Keratinocyte (primary cell): ENCODE measurements around the gene ARHGAP20. TPM values are rescaled to one million over a fixed set of nuclear protein-coding genes. Genes with fewer than 3 reads are reported as not detected.

Experiments
- DNase-seq: peaks from one replicate; pipeline ENCODE4 v3.0.0-alpha.2; 2011; ENCODE audit warnings: low read depth, missing footprints, low spot score
- FAIRE-seq: peaks from 2 replicates; lab custom pipeline; 2011; peaks lifted over from hg19 to GRCh38; lab: Jason Lieb, UNC
- H2AFZ ChIP-seq: 2 replicates; pipeline ENCODE4 v1.6.0; 2012; ENCODE audit warnings: low read length, control low read depth, inconsistent platforms; ENCODE audit not compliant: control insufficient read depth
- H3K27ac ChIP-seq: 2 replicates; pipeline ENCODE4 v1.5.1; 2011; ENCODE audit warnings: low read length; ENCODE audit not compliant: control insufficient read depth, insufficient read depth
- H3K27me3 ChIP-seq: 3 replicates; pipeline ENCODE4 v1.6.0; 2011; ENCODE audit warnings: low read length; ENCODE audit not compliant: control insufficient read depth, insufficient read depth; ENCODE audit errors: extremely low read depth
- H3K36me3 ChIP-seq, 2 experiments: 2 replicates in 1 of 2; 3 replicates in 1 of 2; pipeline ENCODE4 v1.5.1; 2011; ENCODE audit warnings: low read length in 2 of 2, mild to moderate bottlenecking in 1 of 2; ENCODE audit not compliant: control insufficient read depth in 2 of 2, insufficient read depth in 2 of 2; ENCODE audit errors: extremely low read depth in 1 of 2
- H3K4me1 ChIP-seq: 3 replicates; pipeline ENCODE4 v1.5.1; 2011; ENCODE audit warnings: low read length; ENCODE audit not compliant: control insufficient read depth, insufficient read depth; ENCODE audit errors: extremely low read depth
- H3K4me2 ChIP-seq: 3 replicates; pipeline ENCODE4 v1.6.0; 2011; ENCODE audit warnings: low read depth, low read length; ENCODE audit not compliant: control insufficient read depth, insufficient read depth; ENCODE audit errors: extremely low read depth
- H3K4me3 ChIP-seq, 3 experiments: fragments of 200-600 bp in 1 of 3; sonication (generic) in 1 of 3; 2 replicates in 2 of 3; 3 replicates in 1 of 3; pipeline ENCODE4 v1.5.1; 2011 to 2016; ENCODE audit warnings: low read length in 3 of 3, mild to moderate bottlenecking in 3 of 3, control low read depth in 2 of 3, inconsistent platforms in 1 of 3, low read depth in 1 of 3, mixed read lengths in 1 of 3, mixed run types in 1 of 3, moderate library complexity in 1 of 3; ENCODE audit not compliant: control insufficient read depth in 2 of 3, insufficient read depth in 2 of 3; ENCODE audit errors: extremely low read depth in 1 of 3
- H3K79me2 ChIP-seq: 2 replicates; pipeline ENCODE4 v1.6.0; 2012; ENCODE audit warnings: low read length; ENCODE audit not compliant: control insufficient read depth, insufficient read depth
- H3K9ac ChIP-seq: 3 replicates; pipeline ENCODE4 v1.6.0; 2011; ENCODE audit warnings: low read length; ENCODE audit not compliant: control insufficient read depth, insufficient read depth; ENCODE audit errors: extremely low read depth
- H3K9me1 ChIP-seq: 3 replicates; pipeline ENCODE4 v1.6.0; 2011; ENCODE audit warnings: low read length; ENCODE audit not compliant: control insufficient read depth, insufficient read depth; ENCODE audit errors: extremely low read depth
- H3K9me3 ChIP-seq: 2 replicates; pipeline ENCODE4 v1.5.1; 2012; ENCODE audit warnings: low read depth, low read length; ENCODE audit not compliant: control insufficient read depth
- H4K20me1 ChIP-seq: 3 replicates; pipeline ENCODE4 v1.6.0; 2011; ENCODE audit warnings: low read length; ENCODE audit not compliant: control insufficient read depth, insufficient read depth; ENCODE audit errors: extremely low read depth
- EZH2 ChIP-seq: IDR thresholded peaks from one replicate; pipeline ENCODE4 v1.6.1; 2012; ENCODE audit warnings: inconsistent platforms, mild to moderate bottlenecking, low read length, moderate library complexity
- dilution Hi-C: fragments of 300-500 bp; cut with MboI; formaldehyde crosslinking; loops from one replicate; pipeline ENCODE4 v1.7.0; 2020; ENCODE audit warnings: low sequenced_read_pairs; ENCODE audit not compliant: extremely low pct_ligation_motif_present
- polyA plus RNA-seq, 5 experiments: library from polyadenylated mRNA; depleted of rRNA in 3 of 5; stranded (reverse) in 3 of 5; stranded (forward) in 1 of 5; unstranded in 1 of 5; fragments of >200 nt; gene quantifications; 1 replicate in 1 of 5; 2 replicates in 3 of 5; 3 replicates in 1 of 5; pipeline versions ENCODE4 v1.2.1 to v1.2.3, GENCODE V29; 2011 to 2012; ENCODE audit warnings: missing spikeins in 2 of 5, low read depth in 1 of 5, low replicate concordance in 1 of 5
- TF ChIP-seq, protein P1 (sequence below), 3 experiments: IDR thresholded peaks in 1 of 3; conservative IDR thresholded peaks in 1 of 3; optimal IDR thresholded peaks in 1 of 3; 2 replicates in 2 of 3; 3 replicates in 1 of 3; pipeline versions ENCODE3 to v1.5.1; 2011; ENCODE audit warnings: low read length in 3 of 3, mild to moderate bottlenecking in 3 of 3, moderate library complexity in 2 of 3, control low read depth in 1 of 3, inconsistent platforms in 1 of 3; ENCODE audit not compliant: insufficient read depth in 2 of 3; ENCODE audit errors: extremely low read depth in 1 of 3

Gene ARHGAP20
- polyA plus RNA-seq, 1 donor (not counting 4 experiments of a cell fraction or from before 2014, with no cell fraction given): not detected

DNA sequence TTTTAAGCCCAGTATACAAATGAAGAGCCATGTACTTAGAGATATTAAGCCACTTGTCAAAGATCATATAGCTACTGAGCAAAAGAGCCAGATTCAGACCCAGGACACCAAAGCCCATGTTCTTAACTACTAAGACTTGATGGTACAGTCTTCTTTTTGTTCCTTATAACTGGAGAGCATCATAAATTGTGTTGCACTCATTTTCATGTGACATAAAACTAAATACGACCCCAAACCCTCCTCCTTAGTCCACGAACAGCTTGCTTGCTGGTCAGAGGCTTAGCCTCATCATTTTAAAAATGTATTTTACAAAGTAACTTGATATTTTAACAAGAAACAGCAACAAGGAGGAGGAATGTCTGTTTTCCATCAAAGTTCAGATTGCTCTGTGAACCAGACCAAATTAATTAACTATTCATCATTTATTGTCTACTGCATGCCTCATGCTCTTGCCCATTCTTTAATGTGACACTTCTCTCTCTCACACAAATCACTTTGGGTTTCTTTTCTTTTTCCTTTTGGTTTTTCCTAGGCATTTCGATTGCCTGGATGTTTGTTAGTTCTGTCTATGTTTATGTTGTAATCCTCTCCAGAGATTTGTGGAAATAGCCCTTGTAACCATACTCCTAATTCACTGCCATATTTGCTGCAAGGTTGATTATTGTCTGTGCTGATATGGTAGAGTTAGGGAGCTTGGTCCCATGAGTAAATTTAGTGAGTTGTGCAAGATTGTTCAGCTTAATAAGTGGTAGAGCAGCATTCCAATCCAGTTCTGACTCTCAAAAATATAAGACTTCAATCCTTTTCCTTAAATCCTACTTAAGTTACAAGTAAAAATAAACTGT lies 8.4 kb upstream of the ARHGAP20 start:
- DNase-seq (no peak), FAIRE-seq (no peak)
- TF ChIP-seq, protein P1, sequence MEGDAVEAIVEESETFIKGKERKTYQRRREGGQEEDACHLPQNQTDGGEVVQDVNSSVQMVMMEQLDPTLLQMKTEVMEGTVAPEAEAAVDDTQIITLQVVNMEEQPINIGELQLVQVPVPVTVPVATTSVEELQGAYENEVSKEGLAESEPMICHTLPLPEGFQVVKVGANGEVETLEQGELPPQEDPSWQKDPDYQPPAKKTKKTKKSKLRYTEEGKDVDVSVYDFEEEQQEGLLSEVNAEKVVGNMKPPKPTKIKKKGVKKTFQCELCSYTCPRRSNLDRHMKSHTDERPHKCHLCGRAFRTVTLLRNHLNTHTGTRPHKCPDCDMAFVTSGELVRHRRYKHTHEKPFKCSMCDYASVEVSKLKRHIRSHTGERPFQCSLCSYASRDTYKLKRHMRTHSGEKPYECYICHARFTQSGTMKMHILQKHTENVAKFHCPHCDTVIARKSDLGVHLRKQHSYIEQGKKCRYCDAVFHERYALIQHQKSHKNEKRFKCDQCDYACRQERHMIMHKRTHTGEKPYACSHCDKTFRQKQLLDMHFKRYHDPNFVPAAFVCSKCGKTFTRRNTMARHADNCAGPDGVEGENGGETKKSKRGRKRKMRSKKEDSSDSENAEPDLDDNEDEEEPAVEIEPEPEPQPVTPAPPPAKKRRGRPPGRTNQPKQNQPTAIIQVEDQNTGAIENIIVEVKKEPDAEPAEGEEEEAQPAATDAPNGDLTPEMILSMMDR (optimal IDR thresholded peaks at IDR 0.05 in 1 of 3, IDR thresholded peaks at IDR 0.05 in 1 of 3, conservative IDR thresholded peaks at IDR 0.05 in 1 of 3; ENCODE audit: extremely low read depth in 1 of 3, insufficient read depth in 2 of 3, low read length in 3 of 3): no peak
- TF ChIP-seq EZH2: no peak
- Histone ChIP-seq H3K4me2 (no peak overlapping the region), H3K79me2 (no peaks in the 10 kb centered on the region), H2AFZ (no peak overlapping the region), H4K20me1 (no peaks in the 10 kb centered on the region), H3K9ac (no peak overlapping the region), H3K27me3 (no peaks in the 10 kb centered on the region), H3K9me3 (no peaks in the 10 kb centered on the region), H3K36me3 (no peaks in the 10 kb centered on the region), H3K27ac (no peak overlapping the region), H3K4me3 (no peak overlapping the region), H3K4me1 (no peaks in the 10 kb centered on the region), H3K9me1 (no peaks in the 10 kb centered on the region)
- dilution Hi-C loops: no loop called here

DNA sequence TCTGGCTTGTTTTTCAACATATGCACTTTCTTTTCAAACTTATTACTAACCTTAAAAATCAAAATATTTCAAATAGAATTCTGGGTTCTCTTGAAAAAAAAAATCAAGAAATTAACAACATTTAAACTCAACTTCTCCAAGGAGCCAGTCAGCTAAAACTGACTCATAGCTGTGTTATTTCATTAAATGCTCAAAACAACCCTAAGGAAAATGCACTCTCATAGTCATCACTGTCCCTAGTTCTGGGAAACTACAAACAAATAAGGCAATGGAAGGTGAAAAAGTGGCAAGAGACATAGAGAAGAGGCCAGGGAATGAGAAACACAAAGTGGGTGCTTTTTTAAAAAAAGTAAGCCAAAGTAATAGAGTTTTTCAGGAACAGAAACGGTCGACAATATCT lies 4.1 kb upstream of the ARHGAP20 start:
- DNase-seq: no peak
- no peak overlapping the region for H3K27ac ChIP-seq
- H3K4me2 ChIP-seq: no peak overlapping the region
- TF ChIP-seq, protein P1 (optimal IDR thresholded peaks at IDR 0.05 in 1 of 3, IDR thresholded peaks at IDR 0.05 in 1 of 3, conservative IDR thresholded peaks at IDR 0.05 in 1 of 3; ENCODE audit: extremely low read depth in 1 of 3, insufficient read depth in 2 of 3, low read length in 3 of 3): no peak
- TF ChIP-seq EZH2: no peak
- no peak overlapping the region for H2AFZ ChIP-seq
- no peaks in the 10 kb centered on the region for H3K9me1 ChIP-seq
- no peaks in the 10 kb centered on the region for H4K20me1 ChIP-seq
- H3K27me3 ChIP-seq: peaks cover 24% of the 10 kb centered on the region
- no peaks in the 10 kb centered on the region for H3K79me2 ChIP-seq
- FAIRE-seq: no peak
- no peaks in the 10 kb centered on the region for H3K36me3 ChIP-seq
- peaks cover 4% of the 10 kb centered on the region for H3K4me1 ChIP-seq
- no peak overlapping the region for H3K9ac ChIP-seq
- no peaks in the 10 kb centered on the region for H3K9me3 ChIP-seq
- dilution Hi-C loops: no loop called here
- no peak overlapping the region for H3K4me3 ChIP-seq
